ENCODE data around the gene RRP7A.
"Not testable (repeated sequence)": the region's sequence is repeated elsewhere in the genome, so short reads cannot be mapped to it uniquely, and the experiment has no call there.

Gene RRP7A

DNA sequence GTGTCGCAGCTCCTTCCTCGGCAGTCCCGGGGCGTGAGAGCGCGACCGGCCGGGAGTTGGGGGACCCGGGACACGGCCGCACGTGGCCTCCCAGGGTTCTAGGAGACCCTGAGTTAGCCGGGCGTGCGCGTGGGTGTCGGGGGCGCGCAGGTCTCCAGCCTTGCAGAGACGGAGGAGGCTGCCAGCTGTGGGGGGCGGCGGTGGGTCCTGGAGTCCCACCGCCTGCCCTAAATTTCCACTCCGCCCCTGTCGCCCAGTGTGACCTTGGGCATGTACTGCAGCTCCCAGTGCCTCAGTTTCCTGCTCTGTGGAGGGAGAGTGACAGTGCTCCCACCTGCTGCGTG, 18.8 kb downstream of the RRP7A start:
- FAIRE-seq (no peak), DNase-seq (ENCODE audit: insufficient read length, low spot score) (no peak)

DNA sequence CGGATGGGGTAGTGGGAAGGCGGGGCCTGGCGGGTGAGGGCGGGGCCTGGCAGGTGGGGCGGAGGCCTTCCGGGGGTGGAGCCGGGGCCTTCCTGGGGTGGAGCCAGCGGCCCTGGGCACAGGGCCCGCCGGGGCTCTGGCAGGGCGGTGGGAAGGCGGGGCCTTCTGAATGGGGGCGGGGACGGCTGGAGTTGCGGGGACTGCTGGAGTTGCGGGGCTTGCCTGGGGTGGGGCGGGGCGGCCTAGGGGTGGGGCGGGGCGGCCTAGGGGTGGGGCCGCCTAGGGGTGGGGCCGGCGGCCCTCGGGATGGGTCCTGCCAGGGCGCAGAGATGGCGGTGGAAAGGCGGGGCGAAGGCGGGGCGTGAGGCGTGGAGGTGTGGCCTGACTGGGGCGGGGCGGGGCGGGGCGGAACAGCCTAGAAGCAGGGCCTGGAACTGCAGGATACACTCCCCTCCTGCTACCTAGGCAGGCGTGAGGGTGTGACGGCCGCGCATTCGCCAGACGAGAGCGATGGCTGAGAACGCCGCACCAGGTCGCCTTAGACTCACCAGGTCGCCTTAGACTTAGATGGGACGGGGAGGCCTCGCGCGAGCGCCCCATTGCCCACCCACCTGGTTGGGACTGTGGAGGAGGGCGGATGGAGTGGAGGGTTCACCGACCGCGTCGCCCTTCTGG, 19.3 kb downstream of the RRP7A start:
- DNase-seq (ENCODE audit: insufficient read length, low spot score) = peak; percentile 99
- FAIRE-seq = no peak

DNA sequence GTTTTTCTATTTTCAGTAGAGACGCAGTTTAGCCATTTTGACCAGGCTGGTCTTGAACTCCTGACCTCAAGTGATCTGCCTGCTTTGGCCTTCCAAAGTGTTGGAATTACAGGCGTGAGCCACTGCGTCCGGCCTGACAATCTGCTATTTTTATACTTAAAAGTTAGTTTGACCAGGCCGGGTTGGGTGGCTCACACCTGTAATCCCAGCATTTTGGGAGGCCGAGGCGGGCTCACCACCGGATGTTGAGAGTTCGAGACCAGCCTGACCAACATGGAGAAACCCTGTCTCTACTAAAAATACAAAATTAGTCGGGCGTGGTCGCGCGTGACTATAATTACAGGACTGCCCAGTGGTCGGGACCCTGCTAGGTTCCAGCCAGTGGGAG, 19.8 kb downstream of the RRP7A start:
- FAIRE-seq; DNase-seq (ENCODE audit: insufficient read length, low spot score): not testable (repeated sequence)

DNA sequence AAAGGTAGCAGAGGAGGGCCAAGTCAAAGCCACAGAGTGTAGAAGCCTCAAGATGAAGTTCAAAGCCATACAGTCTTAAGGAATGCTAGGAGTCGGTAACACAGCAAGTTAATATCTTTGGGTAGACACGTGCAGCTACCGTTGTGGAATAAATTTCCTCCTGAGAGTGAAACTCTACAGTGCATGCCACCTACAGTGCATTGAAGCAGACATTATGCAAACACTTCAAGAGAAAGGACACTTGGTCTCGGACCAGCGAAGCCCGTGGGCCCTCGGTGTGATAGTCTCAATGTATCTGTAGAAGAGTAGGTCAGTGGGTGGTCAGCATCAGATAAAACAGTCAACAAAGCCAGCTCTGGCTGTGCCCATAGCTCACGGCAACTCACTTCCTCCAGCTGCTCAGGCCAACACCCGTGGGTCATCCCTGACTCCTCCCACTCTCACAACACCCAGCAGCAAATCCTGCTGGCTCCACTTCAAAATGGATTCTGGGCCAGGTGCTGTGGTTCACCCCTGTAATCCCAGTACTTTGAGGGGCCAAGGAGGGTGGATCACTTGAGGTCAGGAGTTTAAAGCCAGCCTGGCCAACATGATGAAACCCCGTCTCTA, 24.0 kb downstream of the RRP7A start:
- DNase-seq (ENCODE audit: insufficient read length, low spot score) = not testable (repeated sequence)
- FAIRE-seq = peak; percentile 58

DNA sequence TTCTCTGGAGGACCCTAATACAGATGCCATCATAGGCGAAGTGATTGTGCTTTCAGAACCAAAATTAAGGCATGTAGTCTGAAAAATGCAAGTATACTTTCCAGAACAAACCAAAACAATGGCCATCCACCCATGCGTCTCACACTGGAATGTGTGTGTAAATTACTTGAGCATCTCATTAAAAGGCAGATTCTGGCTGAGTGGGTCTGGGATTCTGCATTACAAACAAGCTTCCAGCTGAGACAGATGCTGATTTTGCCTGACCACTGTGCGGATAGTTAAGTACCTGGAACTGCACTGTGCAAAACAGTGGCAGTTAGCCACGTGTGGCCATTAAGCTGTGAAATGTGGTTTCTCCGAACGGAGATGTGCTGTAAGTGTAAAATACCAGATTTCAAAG, 26.2 kb downstream of the RRP7A start:
- FAIRE-seq = no peak
- DNase-seq (ENCODE audit: insufficient read length, low spot score) = no peak

DNA sequence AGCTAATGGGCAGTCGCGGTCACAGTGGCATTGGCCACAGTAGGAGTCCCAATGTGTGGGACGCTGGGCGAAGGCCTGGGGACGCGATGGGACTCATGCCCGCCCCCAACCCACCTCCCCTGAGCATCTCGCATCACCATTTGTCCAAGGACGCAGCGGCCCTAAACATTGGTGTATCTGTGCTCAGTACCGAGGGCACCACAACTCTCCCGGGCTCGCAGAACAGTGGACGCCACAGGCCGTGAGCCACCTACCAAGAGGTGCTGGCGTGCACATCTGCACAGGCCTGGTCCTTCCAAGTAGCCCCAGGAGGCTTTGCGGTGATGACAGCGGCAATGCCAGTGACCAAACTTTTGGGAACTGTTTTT, 27.3 kb downstream of the RRP7A start:
- FAIRE-seq (no peak), DNase-seq (ENCODE audit: insufficient read length, low spot score) (no peak)

DNA sequence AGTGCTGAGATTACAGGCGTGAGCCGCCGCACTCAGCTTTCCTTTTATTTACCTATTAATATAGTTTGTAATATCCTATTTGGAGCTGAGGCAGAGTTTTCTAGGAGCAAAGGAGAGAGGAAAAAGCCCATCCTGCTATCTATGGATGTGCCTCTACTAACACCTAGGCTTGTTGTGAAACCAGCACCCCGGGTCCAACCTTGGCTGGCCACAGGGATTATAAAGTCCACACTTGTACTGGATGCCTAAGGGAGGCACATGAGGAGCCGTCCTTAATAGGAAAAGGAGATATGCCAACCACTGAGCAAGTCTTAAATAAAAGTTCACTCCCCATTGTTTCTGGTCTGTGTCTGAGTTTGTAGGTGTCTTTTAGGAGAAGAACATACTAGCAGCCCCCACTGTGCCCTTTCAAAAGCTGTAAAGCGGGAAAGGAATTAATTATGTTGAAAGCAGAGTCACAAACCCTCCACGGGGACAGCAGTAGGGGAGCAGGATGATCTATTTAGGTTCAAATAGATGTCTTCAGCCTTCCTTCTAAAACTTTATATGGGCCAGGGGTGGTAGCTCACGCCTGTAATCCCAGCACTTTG, 29.3 kb downstream of the RRP7A start:
- FAIRE-seq (no peak), DNase-seq (ENCODE audit: insufficient read length, low spot score) (no peak)

DNA sequence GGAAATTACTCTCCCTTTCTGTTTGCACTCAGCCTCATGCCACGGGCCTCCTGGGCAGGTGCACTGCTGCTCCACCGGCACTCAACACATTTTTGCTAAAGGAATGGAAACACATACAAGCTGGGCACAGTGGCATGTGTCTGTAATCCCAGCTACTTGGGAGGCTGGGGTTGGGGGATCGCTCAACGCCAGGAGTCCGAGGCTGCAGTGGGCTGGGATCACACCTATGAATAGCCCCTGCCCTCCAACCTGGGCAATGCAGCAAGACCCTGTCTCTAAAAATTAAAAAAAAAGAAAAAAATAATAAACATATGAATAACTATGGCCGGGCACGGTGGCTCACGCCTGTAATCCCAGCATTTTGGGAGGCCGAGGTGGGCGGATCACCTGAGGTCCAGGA, 30.6 kb downstream of the RRP7A start:
- FAIRE-seq (no peak), DNase-seq (ENCODE audit: insufficient read length, low spot score) (no peak)

DNA sequence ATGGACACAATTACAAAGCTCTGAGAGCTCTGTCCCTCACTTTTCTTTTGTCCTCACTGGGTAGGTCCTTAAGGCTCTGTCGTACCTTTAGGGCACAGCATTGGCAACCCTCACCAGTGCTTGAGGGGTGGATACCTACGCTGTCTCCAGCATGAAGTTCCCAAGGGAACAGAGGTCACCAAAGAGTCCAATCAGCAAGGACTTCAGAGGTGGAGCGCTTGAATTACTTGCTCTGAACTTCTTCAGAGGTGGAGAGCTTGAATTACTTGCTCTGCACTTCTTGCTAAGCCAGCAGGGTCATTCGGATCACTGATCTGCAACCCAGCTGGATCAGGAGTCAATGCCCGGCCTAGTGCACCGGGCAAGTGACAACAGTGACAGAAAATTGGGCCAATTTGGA, 35.1 kb downstream of the RRP7A start:
- no peak for DNase-seq (ENCODE audit: insufficient read length, low spot score)
- FAIRE-seq = no peak

DNA sequence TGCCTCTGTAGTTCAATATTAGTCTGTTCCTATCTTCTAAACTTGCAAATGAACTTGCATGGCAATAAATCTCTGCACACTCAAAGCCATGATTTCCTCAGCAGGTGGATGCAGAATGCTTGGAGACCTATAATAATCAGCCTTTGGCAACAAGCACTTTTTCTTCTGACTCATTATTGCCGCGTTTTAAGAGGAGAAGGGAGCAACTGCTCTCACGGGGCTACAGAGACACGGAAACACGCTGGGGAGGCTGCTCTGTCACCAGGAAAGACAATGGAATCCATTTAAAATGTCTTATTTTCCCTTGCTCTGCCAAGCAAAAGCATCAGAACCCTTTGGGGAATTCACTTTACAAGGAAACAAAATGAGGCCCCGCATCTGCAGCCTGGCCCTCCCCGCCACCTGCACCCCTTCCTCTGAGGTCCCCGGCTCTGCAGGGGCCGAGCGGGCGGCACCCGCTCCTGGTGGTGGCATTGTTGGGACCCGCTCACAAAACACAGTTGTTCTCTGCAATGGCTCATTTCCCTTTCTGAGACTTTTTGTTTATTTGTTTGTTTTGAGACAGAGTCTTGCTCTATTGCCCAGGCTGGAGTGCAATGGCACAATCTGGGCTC, 35.9 kb downstream of the RRP7A start:
- DNase-seq (ENCODE audit: insufficient read length, low spot score); FAIRE-seq: not testable (repeated sequence)

DNA sequence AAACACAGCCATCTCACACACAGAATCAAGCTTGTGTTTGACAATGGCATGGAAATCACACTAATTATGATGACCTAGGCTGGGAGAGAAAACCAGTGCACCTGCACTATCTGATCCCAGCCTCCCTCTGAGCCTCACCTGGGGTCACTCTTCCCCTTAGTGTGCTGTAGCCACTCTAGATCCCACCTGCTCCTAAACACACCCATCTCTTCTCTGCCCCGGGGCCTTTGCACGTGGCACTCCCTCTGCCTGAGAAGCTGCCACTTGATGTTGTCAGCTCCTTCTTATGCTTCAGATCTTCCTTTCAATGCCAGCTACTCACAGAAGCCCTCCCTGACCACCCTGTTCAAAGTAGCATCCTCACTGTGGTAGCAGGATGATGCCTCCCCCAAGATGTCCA, 44.5 kb downstream of the RRP7A start:
- FAIRE-seq (no peak), DNase-seq (ENCODE audit: insufficient read length, low spot score) (no peak)

DNA sequence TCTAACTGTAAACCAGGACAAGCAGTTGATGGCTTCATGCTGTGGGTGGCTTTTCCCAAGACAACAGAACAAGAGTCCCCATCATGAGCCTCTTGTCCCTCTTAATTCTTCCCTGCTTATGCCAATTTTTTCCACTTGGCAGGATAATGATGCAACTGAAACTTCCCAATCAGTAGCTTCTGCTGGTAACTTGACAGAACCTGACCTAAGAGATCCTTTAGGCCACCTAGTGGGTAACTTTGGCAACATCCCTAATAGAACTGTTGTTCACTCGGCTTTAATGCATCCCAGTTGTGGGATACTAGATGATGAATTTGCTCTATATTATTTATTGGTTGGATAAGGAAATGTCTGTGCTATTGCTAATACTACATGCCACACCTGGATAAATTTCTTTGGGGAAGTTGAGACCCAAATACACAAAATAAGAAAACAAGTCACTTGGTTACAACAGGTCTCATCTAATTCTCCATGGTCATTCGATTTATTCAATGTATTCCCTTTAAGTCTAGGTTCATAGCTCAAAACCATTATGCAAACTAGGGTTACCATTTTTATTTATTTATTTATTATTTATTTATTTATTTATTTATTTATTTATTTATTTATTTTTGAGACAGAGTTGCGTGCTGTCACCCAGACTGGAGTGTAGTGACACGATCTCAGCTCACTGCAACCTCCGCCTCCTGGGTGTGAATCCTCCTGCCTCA, 46.0 kb downstream of the RRP7A start:
- FAIRE-seq = peak; percentile 85
- no peak for DNase-seq (ENCODE audit: insufficient read length, low spot score)

DNA sequence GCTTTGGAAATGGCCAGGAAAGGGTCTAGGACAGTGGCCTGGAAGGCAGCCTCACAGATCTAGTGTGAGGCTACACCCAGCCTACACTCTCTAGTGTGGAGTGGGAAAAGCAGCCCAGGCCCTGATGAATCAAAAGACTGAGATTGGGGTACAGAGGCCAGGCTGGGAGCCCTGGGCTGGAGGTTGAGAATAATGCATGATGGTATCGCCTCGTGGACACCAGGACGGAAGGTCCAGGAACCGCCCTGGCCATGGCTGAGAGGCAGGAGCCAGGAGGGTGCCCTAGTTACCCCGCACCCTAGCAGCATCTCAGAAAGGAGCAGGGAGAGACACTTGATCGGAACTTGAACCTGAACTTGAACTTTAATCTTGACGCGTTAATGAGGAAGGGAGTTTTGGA, 46.9 kb downstream of the RRP7A start:
- FAIRE-seq = no peak
- no peak for DNase-seq (ENCODE audit: insufficient read length, low spot score)

DNA sequence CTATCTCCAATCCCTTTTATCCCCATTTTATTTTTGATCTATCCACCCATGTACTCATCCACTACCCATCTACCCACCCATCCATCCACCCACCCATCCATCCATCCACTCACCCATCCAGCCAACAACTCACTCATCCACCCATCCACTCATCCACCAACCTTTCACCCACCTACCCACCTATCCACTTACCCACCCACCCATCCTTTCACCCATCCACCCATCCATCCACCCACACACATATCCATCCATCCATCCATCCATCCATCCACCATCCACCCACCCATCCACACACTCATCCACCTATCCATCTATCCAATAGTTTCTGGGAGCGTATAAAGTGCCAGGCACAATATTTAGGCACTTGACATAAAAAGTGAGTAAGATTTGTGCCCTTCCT, 48.2 kb downstream of the RRP7A start:
- DNase-seq (ENCODE audit: insufficient read length, low spot score) (no peak), FAIRE-seq (no peak)

DNA sequence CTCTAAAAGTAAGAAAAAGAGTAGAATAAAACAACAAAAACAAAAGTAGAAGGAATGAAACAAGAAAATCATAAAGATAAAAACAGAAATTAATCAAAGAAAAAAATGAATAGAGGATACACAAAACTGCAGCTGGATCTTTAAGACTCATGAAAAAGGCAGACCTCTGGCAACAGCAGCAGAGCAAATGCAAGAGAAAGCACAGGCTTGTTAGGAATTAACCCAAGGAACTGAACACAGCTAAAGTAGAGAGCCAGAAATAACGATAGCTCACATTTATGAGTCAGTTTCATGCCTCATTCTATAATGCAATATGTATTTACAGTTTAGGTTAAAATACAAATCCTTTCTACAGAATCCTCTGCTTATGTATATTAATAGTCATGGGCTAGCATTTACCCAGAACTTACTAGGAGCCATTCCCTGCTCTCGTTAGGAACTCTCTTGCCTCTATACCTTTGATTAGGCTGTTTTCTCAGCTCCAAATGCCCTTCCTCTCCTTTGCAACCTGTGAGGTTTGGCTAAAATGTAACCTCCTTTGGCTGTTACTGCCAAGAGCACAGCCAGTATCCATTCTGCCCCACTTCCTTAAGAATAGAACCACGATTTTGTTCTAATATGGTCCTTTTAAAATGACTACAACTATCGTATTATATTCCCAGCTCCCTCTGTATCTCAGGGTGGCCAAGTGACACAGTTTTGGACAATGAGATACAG, 49.1 kb downstream of the RRP7A start:
- FAIRE-seq = no peak
- DNase-seq (ENCODE audit: insufficient read length, low spot score) = no peak

DNA sequence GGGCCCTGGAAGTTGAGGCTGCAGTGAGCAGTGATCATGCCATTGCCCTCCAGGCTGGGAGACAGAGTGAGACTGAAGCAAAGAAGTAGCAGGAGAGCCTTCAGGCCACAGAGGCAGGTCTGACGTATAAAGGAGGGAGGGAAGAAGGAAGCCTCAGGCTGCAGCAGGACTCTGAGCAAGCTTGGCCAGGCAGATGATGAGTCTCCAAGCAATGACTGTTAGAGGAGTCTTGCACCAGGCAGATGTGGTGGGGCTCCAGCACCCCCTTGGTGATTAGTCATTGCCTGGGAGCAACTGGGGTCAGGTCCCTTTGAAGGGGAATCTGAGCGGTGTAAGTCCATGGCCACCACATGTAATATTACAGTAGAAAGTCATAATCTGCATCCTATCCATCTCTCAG, 50.8 kb downstream of the RRP7A start:
- DNase-seq (ENCODE audit: insufficient read length, low spot score) = no peak
- no peak for FAIRE-seq

DNA sequence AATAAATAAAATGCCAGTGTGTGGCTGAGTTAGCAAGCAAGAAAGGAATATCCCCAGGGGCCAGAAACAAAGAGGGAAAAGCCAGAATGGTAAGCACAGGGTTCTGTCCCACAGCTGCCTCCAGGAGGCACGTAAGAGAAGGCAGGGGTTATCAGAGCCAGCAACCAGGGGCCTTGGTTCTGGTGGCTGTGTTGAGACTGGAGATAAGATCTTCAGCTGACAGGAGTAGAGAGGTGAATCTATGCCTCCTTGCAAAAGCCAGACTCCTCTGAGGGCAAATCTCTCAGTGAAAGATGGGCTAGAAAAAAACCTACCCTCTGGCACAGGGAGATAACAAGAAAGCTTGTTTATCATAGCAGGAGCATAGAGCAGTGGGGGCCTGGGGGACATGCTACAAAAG, 57.6 kb downstream of the RRP7A start:
- DNase-seq (ENCODE audit: insufficient read length, low spot score) (no peak), FAIRE-seq (no peak)

DNA sequence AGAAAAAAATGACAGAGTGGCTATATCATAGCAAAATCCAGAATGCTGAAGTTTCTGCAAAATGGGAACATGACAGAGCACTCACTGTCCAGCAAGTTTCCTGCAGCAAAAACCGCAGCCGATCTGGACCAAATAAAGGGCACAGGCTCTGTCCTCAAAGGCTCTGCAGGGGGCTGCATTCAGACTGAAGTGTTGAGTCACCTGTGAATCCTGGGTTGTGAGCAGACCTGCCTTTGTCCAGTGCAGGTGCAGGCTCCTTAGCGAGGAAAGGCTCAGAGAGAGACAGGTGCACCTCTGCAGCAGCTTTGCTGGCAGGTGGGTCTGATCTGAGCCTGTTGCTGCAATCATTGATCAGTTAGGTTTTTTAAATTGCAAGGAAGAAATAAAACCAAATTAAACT, 58.1 kb downstream of the RRP7A start:
- DNase-seq (ENCODE audit: insufficient read length, low spot score) (no peak), FAIRE-seq (no peak)

Data from GM19239 (cell line).